HEK293 (cell line): Measurements from ENCODE around the gene FUT3.

ENCODE experiments used
- CTCF ChIA-PET: fragments of 350-600 bp; formaldehyde crosslinking; extraction: SDS; loops from one replicate; lab custom pipeline; 2021; ENCODE audit warnings: antibody characterized with exemption; lab: Yijun Ruan, JAX
- POLR2A ChIA-PET: fragments of 300-600 bp; formaldehyde crosslinking; extraction: SDS; loops from one replicate; lab custom pipeline; 2020; ENCODE audit warnings: antibody characterized with exemption, inconsistent platforms; lab: Yijun Ruan, JAX
- H3K27ac ChIP-seq: fragments of 200-500 bp; sonication (Bioruptor generic); 2 replicates; pipeline ENCODE4 v1.5.1; 2014; ENCODE audit warnings: low read depth, low read length, control low read depth, inconsistent platforms; ENCODE audit errors: extremely low read depth
- H3K36me3 ChIP-seq, 2 experiments: fragments of 200-500 bp in 1 of 2; sonication (Bioruptor generic) in 1 of 2; 1 replicate in 1 of 2; 2 replicates in 1 of 2; pipeline ENCODE4 v1.5.1; 2014 to 2017; ENCODE audit warnings: inconsistent platforms in 2 of 2, low read length in 2 of 2; ENCODE audit not compliant: control insufficient read depth in 2 of 2, insufficient read depth in 1 of 2
- H3K4me1 ChIP-seq: fragments of 200-500 bp; sonication (Bioruptor generic); 2 replicates; pipeline ENCODE4 v1.5.1; 2014; ENCODE audit warnings: mild to moderate bottlenecking, low read length, inconsistent platforms; ENCODE audit not compliant: control insufficient read depth, insufficient read depth
- H3K4me3 ChIP-seq: 2 replicates; pipeline ENCODE4 v1.5.1; 2011; ENCODE audit warnings: low read depth, mild to moderate bottlenecking, control low read depth, low read length, moderate library complexity
- H3K9me3 ChIP-seq: fragments of 200-500 bp; sonication (Bioruptor generic); 2 replicates; pipeline ENCODE4 v1.5.1; 2014; ENCODE audit warnings: low read depth, low read length, inconsistent platforms; ENCODE audit not compliant: control insufficient read depth, insufficient read depth
- EGR2 ChIP-seq: fragments of 450-650 bp; formaldehyde crosslinking; IDR thresholded peaks from 2 replicates; pipeline ENCODE4 v1.5.1; 2016; ENCODE audit warnings: low read depth, missing biosample characterization, missing genetic modification characterization
- GLIS1 ChIP-seq: fragments of 450-650 bp; formaldehyde crosslinking; IDR thresholded peaks from 2 replicates; pipeline ENCODE4 v1.5.1; 2016; ENCODE audit warnings: missing biosample characterization, missing genetic modification characterization
- HIC1 ChIP-seq: fragments of 450-650 bp; formaldehyde crosslinking; IDR thresholded peaks from 2 replicates; pipeline ENCODE4 v1.5.1; 2016; ENCODE audit warnings: missing biosample characterization, missing genetic modification characterization
- HOXC10 ChIP-seq: sonication (generic); formaldehyde crosslinking; IDR thresholded peaks from 2 replicates; pipeline ENCODE4 v1.8.1; 2023; ENCODE audit warnings: mild to moderate bottlenecking, missing genetic modification reagents
- PRDM1 ChIP-seq: fragments of 450-650 bp; formaldehyde crosslinking; IDR thresholded peaks from 2 replicates; pipeline ENCODE4; 2016; ENCODE audit warnings: missing biosample characterization, missing genetic modification characterization
- SP2 ChIP-seq: fragments of 450-650 bp; formaldehyde crosslinking; IDR thresholded peaks from 2 replicates; pipeline ENCODE4 v1.5.1; 2016; ENCODE audit warnings: missing biosample characterization, missing genetic modification characterization
- TRIM28 ChIP-seq: IDR thresholded peaks from 2 replicates; pipeline ENCODE4 v1.6.1; 2011; ENCODE audit warnings: low read length, control low read depth, borderline replicate concordance
- ZBTB1 ChIP-seq: fragments of 450-650 bp; formaldehyde crosslinking; IDR thresholded peaks from 2 replicates; pipeline ENCODE4 v1.5.1; 2016; ENCODE audit warnings: missing biosample characterization, missing genetic modification characterization
- ZFHX2 ChIP-seq: fragments of 450-650 bp; formaldehyde crosslinking; conservative IDR thresholded peaks from 2 replicates; pipeline ENCODE4 v1.5.1; 2016; ENCODE audit warnings: missing biosample characterization, missing genetic modification characterization
- ZNF202 ChIP-seq: fragments of 450-650 bp; formaldehyde crosslinking; IDR thresholded peaks from 2 replicates; pipeline ENCODE4 v1.5.1; 2016; ENCODE audit warnings: missing biosample characterization, missing genetic modification characterization, borderline replicate concordance
- ZNF274 ChIP-seq, 2 experiments: fragments of 200-500 bp in 1 of 2; fragments of 450-650 bp in 1 of 2; sonication (Bioruptor generic) in 1 of 2; formaldehyde crosslinking in 1 of 2; IDR thresholded peaks; 2 replicates each; pipeline versions ENCODE4 v1.5.1 to v1.6.1; 2014 to 2016; ENCODE audit warnings: borderline replicate concordance in 1 of 2, inconsistent platforms in 1 of 2, low read length in 1 of 2, missing biosample characterization in 1 of 2, missing genetic modification characterization in 1 of 2
- ZNF280D ChIP-seq: fragments of 450-650 bp; formaldehyde crosslinking; IDR thresholded peaks from 2 replicates; pipeline ENCODE4 v1.5.1; 2016; ENCODE audit warnings: missing biosample characterization, missing genetic modification characterization
- ZNF558 ChIP-seq: fragments of 450-650 bp; formaldehyde crosslinking; IDR thresholded peaks from 2 replicates; pipeline ENCODE4 v1.5.1; 2016; ENCODE audit warnings: missing biosample characterization, missing genetic modification characterization
- ZNF585B ChIP-seq: fragments of 450-650 bp; formaldehyde crosslinking; IDR thresholded peaks from 2 replicates; pipeline ENCODE4 v1.5.1; 2016; ENCODE audit warnings: missing biosample characterization, missing genetic modification characterization
- ZNF776 ChIP-seq: fragments of 450-650 bp; formaldehyde crosslinking; IDR thresholded peaks from 2 replicates; pipeline ENCODE4 v1.5.0; 2017; ENCODE audit warnings: missing biosample characterization, missing genetic modification characterization, borderline replicate concordance
- TF ChIP-seq, protein P1 (sequence below): fragments of 450-650 bp; IDR thresholded peaks from 2 replicates; pipeline ENCODE4 v1.5.1; 2018; ENCODE audit warnings: missing biosample characterization, mild to moderate bottlenecking, missing genetic modification characterization

Gene FUT3

GRCh38 chr19:5826531-5827341 is 24.5 kb downstream of the FUT3 start (continued):
- TF ChIP-seq ZNF280D (tag by site-specific recombination) (no peak), HIC1 (tag by site-specific recombination) (peak; percentile 47; the same call in 1 of the 2 replicates), PRDM1 (tag by site-specific recombination) (peak; percentile 40; the same call in 1 of the 2 replicates), GLIS1 (tag by site-specific recombination) (peak; percentile 100), ZNF202 (no peak)

- no peaks in the 10 kb centered on the region for H3K36me3 ChIP-seq
- no peak overlapping the region for H3K4me3 ChIP-seq
- POLR2A ChIA-PET, result no interaction called here
- CTCF ChIA-PET, result interaction anchor here (0.7 to 5.6 kb wide), 3 partner anchors 17 to 31 kb away, joined by 3 to 44 read pairs (median 3); partner anchors contain the start of gene NRTN
- no peak overlapping the region for H3K27ac ChIP-seq
- TF ChIP-seq ZNF558 (tag by site-specific recombination) (no peak), ZNF585B (tag by site-specific recombination) (no peak), ZNF776 (no peak), ZFHX2 (peak; percentile 79), EGR2 (tag by site-specific recombination) (peak; percentile 63; the same call in 1 of the 2 replicates), HIC1 (tag by site-specific recombination) (0 out of 2 replicates have a peak, but pooled peaks have one; percentile 57)
- H3K9me3 ChIP-seq, result no peaks in the 10 kb centered on the region
- H3K4me1 ChIP-seq, result peaks cover 6% of the 10 kb centered on the region
Measured at GRCh38 chr19:5825178-5825577, 26.1 kb downstream of the FUT3 start.

- CTCF ChIA-PET, result interaction anchor here (0.6 to 5.6 kb wide), 4 partner anchors 16 to 479 kb away, joined by 3 to 44 read pairs (median 4); partner anchors contain the start of gene NRTN
- Histone ChIP-seq H3K9me3 (no peaks in the 10 kb centered on the region), H3K27ac (no peak overlapping the region), H3K36me3 (no peaks in the 10 kb centered on the region), H3K4me3 (no peak overlapping the region), H3K4me1 (peaks cover 6% of the 10 kb centered on the region)
- POLR2A ChIA-PET, result no interaction called here
- TF ChIP-seq, protein P1, sequence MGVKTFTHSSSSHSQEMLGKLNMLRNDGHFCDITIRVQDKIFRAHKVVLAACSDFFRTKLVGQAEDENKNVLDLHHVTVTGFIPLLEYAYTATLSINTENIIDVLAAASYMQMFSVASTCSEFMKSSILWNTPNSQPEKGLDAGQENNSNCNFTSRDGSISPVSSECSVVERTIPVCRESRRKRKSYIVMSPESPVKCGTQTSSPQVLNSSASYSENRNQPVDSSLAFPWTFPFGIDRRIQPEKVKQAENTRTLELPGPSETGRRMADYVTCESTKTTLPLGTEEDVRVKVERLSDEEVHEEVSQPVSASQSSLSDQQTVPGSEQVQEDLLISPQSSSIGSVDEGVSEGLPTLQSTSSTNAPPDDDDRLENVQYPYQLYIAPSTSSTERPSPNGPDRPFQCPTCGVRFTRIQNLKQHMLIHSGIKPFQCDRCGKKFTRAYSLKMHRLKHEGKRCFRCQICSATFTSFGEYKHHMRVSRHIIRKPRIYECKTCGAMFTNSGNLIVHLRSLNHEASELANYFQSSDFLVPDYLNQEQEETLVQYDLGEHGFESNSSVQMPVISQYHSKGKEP (tag by site-specific recombination), result no peak
- no peak for TF ChIP-seq ZBTB1 (tag by site-specific recombination)
- no peak for TF ChIP-seq ZNF274 (IDR thresholded peaks at IDR 0.05; ENCODE audit: low read length)
- TF ChIP-seq ZNF274 (tag by site-specific recombination; IDR thresholded peaks at IDR 0.05; ENCODE audit: borderline replicate concordance), result no peak
- no peak for TF ChIP-seq HOXC10 (CRISPR knock-in tag)
- TF ChIP-seq TRIM28, result no peak
- TF ChIP-seq SP2 (tag by site-specific recombination), result 0 out of 2 replicates have a peak, but pooled peaks have one; percentile 13
Measured at GRCh38 chr19:5824751-5825150, 26.5 kb downstream of the FUT3 start.
